Measurements from ENCODE around the gene PA2G4.
"Not testable (repeated sequence)": the region's sequence is repeated elsewhere in the genome, so short reads cannot be mapped to it uniquely, and the experiment has no call there.

PA2G4 gene

GRCh38 chr12:56071648-56072047 is 32.7 kb upstream of the PA2G4 start:
- no peak overlapping the region for H3K27ac ChIP-seq (ENCODE audit: low read length)
- H3K79me2 ChIP-seq (ENCODE audit: low read length), result no peaks in the 10 kb centered on the region
- no peaks in the 10 kb centered on the region for H3K4me1 ChIP-seq (ENCODE audit: low read length)
- no peak overlapping the region for H3K4me3 ChIP-seq (ENCODE audit: low read length)
- H3K27me3 ChIP-seq (ENCODE audit: low read depth, low read length), result no peaks in the 10 kb centered on the region
- H3K36me3 ChIP-seq (replicated peaks; ENCODE audit: low read depth, low read length), result no peaks in the 10 kb centered on the region
- H4K20me1 ChIP-seq (ENCODE audit: insufficient read depth, low read length), result no peaks in the 10 kb centered on the region
- TF ChIP-seq CTCF (IDR thresholded peaks at IDR 0.05; ENCODE audit: low read depth, low read length) (no peak), EZH2phosphoT487 (IDR thresholded peaks at IDR 0.05; ENCODE audit: low read depth) (no peak)
- no peaks in the 10 kb centered on the region for H3K9me3 ChIP-seq (ENCODE audit: insufficient read depth, low read length)
- H3K4me2 ChIP-seq (ENCODE audit: low read length), result no peak overlapping the region
- no peak overlapping the region for H3K9ac ChIP-seq (ENCODE audit: low read length)
- no peak overlapping the region for H2AFZ ChIP-seq (ENCODE audit: low read depth, low read length)

- Histone ChIP-seq H3K4me2 (ENCODE audit: low read length) (no peak overlapping the region), H3K9ac (ENCODE audit: low read length) (no peak overlapping the region), H3K79me2 (ENCODE audit: low read length) (no peaks in the 10 kb centered on the region), H4K20me1 (ENCODE audit: insufficient read depth, low read length) (no peaks in the 10 kb centered on the region), H3K9me3 (ENCODE audit: insufficient read depth, low read length) (no peaks in the 10 kb centered on the region), H3K4me3 (ENCODE audit: low read length) (no peak overlapping the region), H3K27me3 (ENCODE audit: low read depth, low read length) (no peaks in the 10 kb centered on the region), H3K27ac (ENCODE audit: low read length) (no peak overlapping the region), H3K36me3 (replicated peaks; ENCODE audit: low read depth, low read length) (no peaks in the 10 kb centered on the region), H3K4me1 (ENCODE audit: low read length) (no peaks in the 10 kb centered on the region), H2AFZ (ENCODE audit: low read depth, low read length) (no peak overlapping the region)
- TF ChIP-seq CTCF (IDR thresholded peaks at IDR 0.05; ENCODE audit: low read depth, low read length), result no peak
- no peak for TF ChIP-seq EZH2phosphoT487 (IDR thresholded peaks at IDR 0.05; ENCODE audit: low read depth)
Measured at GRCh38 chr12:56074396-56074795, 30.0 kb upstream of the PA2G4 start.

- not testable (repeated sequence) for H2AFZ ChIP-seq (ENCODE audit: low read depth, low read length); H3K4me3 ChIP-seq (ENCODE audit: low read length); H3K79me2 ChIP-seq (ENCODE audit: low read length); H4K20me1 ChIP-seq (ENCODE audit: insufficient read depth, low read length); H3K9ac ChIP-seq (ENCODE audit: low read length); H3K4me2 ChIP-seq (ENCODE audit: low read length); H3K4me1 ChIP-seq (ENCODE audit: low read length); H3K9me3 ChIP-seq (ENCODE audit: insufficient read depth, low read length); H3K27ac ChIP-seq (ENCODE audit: low read length); H3K36me3 ChIP-seq (replicated peaks; ENCODE audit: low read depth, low read length)
- H3K27me3 ChIP-seq (ENCODE audit: low read depth, low read length), result peaks cover 22% of the 10 kb centered on the region
Measured at GRCh38 chr12:56077966-56078365, 26.4 kb upstream of the PA2G4 start.

- no peaks in the 10 kb centered on the region for H3K9me3 ChIP-seq (ENCODE audit: insufficient read depth, low read length)
- H4K20me1 ChIP-seq (ENCODE audit: insufficient read depth, low read length), result no peaks in the 10 kb centered on the region
- no peaks in the 10 kb centered on the region for H3K36me3 ChIP-seq (replicated peaks; ENCODE audit: low read depth, low read length)
- no peaks in the 10 kb centered on the region for H3K4me1 ChIP-seq (ENCODE audit: low read length)
- H3K79me2 ChIP-seq (ENCODE audit: low read length), result no peaks in the 10 kb centered on the region
- no peak overlapping the region for H3K27ac ChIP-seq (ENCODE audit: low read length)
- TF ChIP-seq EZH2phosphoT487 (IDR thresholded peaks at IDR 0.05; ENCODE audit: low read depth) (no peak), CTCF (IDR thresholded peaks at IDR 0.05; ENCODE audit: low read depth, low read length) (no peak)
- H3K27me3 ChIP-seq (ENCODE audit: low read depth, low read length), result peaks cover 27% of the 10 kb centered on the region
- H3K9ac ChIP-seq (ENCODE audit: low read length), result no peak overlapping the region
- H2AFZ ChIP-seq (ENCODE audit: low read depth, low read length), result no peak overlapping the region
- no peak overlapping the region; the same call in 1 of the 2 replicates for H3K4me2 ChIP-seq (ENCODE audit: low read length)
- no peak overlapping the region for H3K4me3 ChIP-seq (ENCODE audit: low read length)
Measured at GRCh38 chr12:56078427-56078826, 25.9 kb upstream of the PA2G4 start.

Data from OCI-LY3 (cell line).